Keratinocyte (primary cell): ENCODE data around the gene SETD7. TPM values are rescaled to one million over a fixed set of nuclear protein-coding genes. Genes with fewer than 3 reads are reported as not detected.

Experiments used
- DNase-seq: peaks from one replicate; pipeline ENCODE4 v3.0.0-alpha.2; 2011; ENCODE audit warnings: low read depth, missing footprints, low spot score
- FAIRE-seq: peaks from 2 replicates; lab custom pipeline; 2011; peaks lifted over from hg19 to GRCh38; lab: Jason Lieb, UNC
- H2AFZ ChIP-seq: 2 replicates; pipeline ENCODE4 v1.6.0; 2012; ENCODE audit warnings: low read length, control low read depth, inconsistent platforms; ENCODE audit not compliant: control insufficient read depth
- H3K27ac ChIP-seq: 2 replicates; pipeline ENCODE4 v1.5.1; 2011; ENCODE audit warnings: low read length; ENCODE audit not compliant: control insufficient read depth, insufficient read depth
- H3K27me3 ChIP-seq: 3 replicates; pipeline ENCODE4 v1.6.0; 2011; ENCODE audit warnings: low read length; ENCODE audit not compliant: control insufficient read depth, insufficient read depth; ENCODE audit errors: extremely low read depth
- H3K36me3 ChIP-seq, 2 experiments: 2 replicates in 1 of 2; 3 replicates in 1 of 2; pipeline ENCODE4 v1.5.1; 2011; ENCODE audit warnings: low read length in 2 of 2, mild to moderate bottlenecking in 1 of 2; ENCODE audit not compliant: control insufficient read depth in 2 of 2, insufficient read depth in 2 of 2; ENCODE audit errors: extremely low read depth in 1 of 2
- H3K4me1 ChIP-seq: 3 replicates; pipeline ENCODE4 v1.5.1; 2011; ENCODE audit warnings: low read length; ENCODE audit not compliant: control insufficient read depth, insufficient read depth; ENCODE audit errors: extremely low read depth
- H3K4me2 ChIP-seq: 3 replicates; pipeline ENCODE4 v1.6.0; 2011; ENCODE audit warnings: low read depth, low read length; ENCODE audit not compliant: control insufficient read depth, insufficient read depth; ENCODE audit errors: extremely low read depth
- H3K4me3 ChIP-seq, 3 experiments: fragments of 200-600 bp in 1 of 3; sonication (generic) in 1 of 3; 2 replicates in 2 of 3; 3 replicates in 1 of 3; pipeline ENCODE4 v1.5.1; 2011 to 2016; ENCODE audit warnings: low read length in 3 of 3, mild to moderate bottlenecking in 3 of 3, control low read depth in 2 of 3, inconsistent platforms in 1 of 3, low read depth in 1 of 3, mixed read lengths in 1 of 3, mixed run types in 1 of 3, moderate library complexity in 1 of 3; ENCODE audit not compliant: control insufficient read depth in 2 of 3, insufficient read depth in 2 of 3; ENCODE audit errors: extremely low read depth in 1 of 3
- H3K79me2 ChIP-seq: 2 replicates; pipeline ENCODE4 v1.6.0; 2012; ENCODE audit warnings: low read length; ENCODE audit not compliant: control insufficient read depth, insufficient read depth
- H3K9ac ChIP-seq: 3 replicates; pipeline ENCODE4 v1.6.0; 2011; ENCODE audit warnings: low read length; ENCODE audit not compliant: control insufficient read depth, insufficient read depth; ENCODE audit errors: extremely low read depth
- H3K9me1 ChIP-seq: 3 replicates; pipeline ENCODE4 v1.6.0; 2011; ENCODE audit warnings: low read length; ENCODE audit not compliant: control insufficient read depth, insufficient read depth; ENCODE audit errors: extremely low read depth
- H3K9me3 ChIP-seq: 2 replicates; pipeline ENCODE4 v1.5.1; 2012; ENCODE audit warnings: low read depth, low read length; ENCODE audit not compliant: control insufficient read depth
- H4K20me1 ChIP-seq: 3 replicates; pipeline ENCODE4 v1.6.0; 2011; ENCODE audit warnings: low read length; ENCODE audit not compliant: control insufficient read depth, insufficient read depth; ENCODE audit errors: extremely low read depth
- CTCF ChIP-seq, 3 experiments: IDR thresholded peaks in 1 of 3; conservative IDR thresholded peaks in 1 of 3; optimal IDR thresholded peaks in 1 of 3; 2 replicates in 2 of 3; 3 replicates in 1 of 3; pipeline versions ENCODE3 to v1.5.1; 2011; ENCODE audit warnings: low read length in 3 of 3, mild to moderate bottlenecking in 3 of 3, moderate library complexity in 2 of 3, control low read depth in 1 of 3, inconsistent platforms in 1 of 3; ENCODE audit not compliant: insufficient read depth in 2 of 3; ENCODE audit errors: extremely low read depth in 1 of 3
- EZH2 ChIP-seq: IDR thresholded peaks from one replicate; pipeline ENCODE4 v1.6.1; 2012; ENCODE audit warnings: inconsistent platforms, mild to moderate bottlenecking, low read length, moderate library complexity
- dilution Hi-C: fragments of 300-500 bp; cut with MboI; formaldehyde crosslinking; loops from one replicate; pipeline ENCODE4 v1.7.0; 2020; ENCODE audit warnings: low sequenced_read_pairs; ENCODE audit not compliant: extremely low pct_ligation_motif_present
- polyA minus RNA-seq, 3 experiments: library from RNA; depleted of rRNA, polyadenylated mRNA; stranded (reverse); fragments of >200 nt; gene quantifications; 1 replicate in 1 of 3; 2 replicates in 1 of 3; 3 replicates in 1 of 3; pipeline ENCODE4 v1.2.3, GENCODE V29; 2011
- polyA plus RNA-seq, 5 experiments: library from polyadenylated mRNA; depleted of rRNA in 3 of 5; stranded (reverse) in 3 of 5; stranded (forward) in 1 of 5; unstranded in 1 of 5; fragments of >200 nt; gene quantifications; 1 replicate in 1 of 5; 2 replicates in 3 of 5; 3 replicates in 1 of 5; pipeline versions ENCODE4 v1.2.1 to v1.2.3, GENCODE V29; 2011 to 2012; ENCODE audit warnings: missing spikeins in 2 of 5, low read depth in 1 of 5, low replicate concordance in 1 of 5

SETD7 gene
- 14.2 to 18.8 TPM (median 15.8 TPM) in 3 replicates for polyA plus RNA-seq
- polyA plus RNA-seq (2011; ENCODE audit: low read depth) = 18.6 TPM
- polyA plus RNA-seq (2011; cell fraction: cytosol; rRNA removed) = 18.3 and 27.8 TPM in 2 replicates
- 18.4 and 20.6 TPM in 2 replicates for polyA plus RNA-seq (2011; cell fraction: nucleus; rRNA removed)
- polyA plus RNA-seq (2012; ENCODE audit: low replicate concordance) = 24.4 TPM in 2 replicates
- 30.1 to 35.8 TPM (median 35.1 TPM) in 3 replicates for polyA minus RNA-seq
- polyA minus RNA-seq (2011; cell fraction: cytosol; rRNA and poly(A)+ RNA removed) = 25.7 TPM
- polyA minus RNA-seq (2011; cell fraction: nucleus; rRNA and poly(A)+ RNA removed) = 17.6 and 35.6 TPM in 2 replicates

GRCh38 chr4:139556071-139556723 is at the start of gene SETD7:
Gene SETD7 (minus strand): TSS chr4:139556219. CDS start chr4:139556137, 82 bp downstream.
- Histone ChIP-seq H3K4me2 (peak within 1 kb of the TSS; percentile 95), H3K4me1 (peaks cover 19% of the 10 kb centered on the region), H3K9ac (peak within 1 kb of the TSS; percentile 86), H2AFZ (peak within 1 kb of the TSS; percentile 98), H3K27ac (peak within 1 kb of the TSS; percentile 73), H3K9me1 (peaks cover 4% of the 10 kb centered on the region), H3K27me3 (peaks cover 39% of the 10 kb centered on the region), H3K36me3 (no peaks in the 10 kb centered on the region), H3K79me2 (peaks cover 33% of the 10 kb centered on the region), H3K4me3 (peak within 1 kb of the TSS; percentile 71 to 90 (median 89)), H3K9me3 (no peaks in the 10 kb centered on the region), H4K20me1 (no peaks in the 10 kb centered on the region)
- dilution Hi-C loops = no loop called here
- TF ChIP-seq EZH2 (no peak), CTCF (optimal IDR thresholded peaks at IDR 0.05 in 1 of 3, IDR thresholded peaks at IDR 0.05 in 1 of 3, conservative IDR thresholded peaks at IDR 0.05 in 1 of 3; ENCODE audit: extremely low read depth in 1 of 3, insufficient read depth in 2 of 3, low read length in 3 of 3) (peak in 1 of 3 experiments; percentile 1)
- FAIRE-seq = peak; percentile 61
- no peak for DNase-seq

- Histone ChIP-seq H3K79me2 (no peaks in the 10 kb centered on the region), H3K4me3 (no peak overlapping the region), H3K27me3 (no peaks in the 10 kb centered on the region), H4K20me1 (no peaks in the 10 kb centered on the region), H3K36me3 (no peaks in the 10 kb centered on the region), H3K4me2 (no peak overlapping the region), H3K9me3 (no peaks in the 10 kb centered on the region), H3K9me1 (no peaks in the 10 kb centered on the region), H2AFZ (no peak overlapping the region), H3K9ac (no peak overlapping the region), H3K4me1 (peaks cover 7% of the 10 kb centered on the region), H3K27ac (no peak overlapping the region)
- DNase-seq = no peak
- TF ChIP-seq EZH2 = no peak
- FAIRE-seq = no peak
- dilution Hi-C loops = no loop called here
These were observed 49.5 kb upstream of the SETD7 start for GRCh38 chr4:139605516-139605915.
